ENCODE measurements around the gene TOB2. TPM values are rescaled to one million over a fixed set of nuclear protein-coding genes. Genes with fewer than 3 reads are reported as not detected.

The TOB2 gene
- total and polyA plus RNA-seq, 9 donors, result 23.1 to 45.5 (median 37.6) TPM

- H3K27me3 ChIP-seq (ENCODE audit: control insufficient read depth, insufficient read depth, low read length), result no peaks in the 10 kb centered on the region
- H3K4me1 ChIP-seq (ENCODE audit: control insufficient read depth, insufficient read depth, low read length), result peaks cover 36% of the 10 kb centered on the region
- H3K36me3 ChIP-seq (ENCODE audit: control insufficient read depth, insufficient read depth, low read length), result peaks cover 11% of the 10 kb centered on the region
- H3K4me3 ChIP-seq (ENCODE audit: low read length), result no peak overlapping the region
- no peak overlapping the region for H3K27ac ChIP-seq (ENCODE audit: low read length)
- DNase-seq, result no peak
- 29% methylated on average over 1 of the region's 5 CpGs for WGBS (ENCODE audit: insufficient coverage)
- H3K9me3 ChIP-seq (replicated peaks; ENCODE audit: control insufficient read depth, low read depth, low read length), result no peaks in the 10 kb centered on the region
These were observed 35.3 kb upstream of the TOB2 start for GRCh38 chr22:41481925-41482318.

- 81% methylated on average over 9 of the region's 15 CpGs for WGBS (ENCODE audit: insufficient coverage)
These were observed 34.7 kb upstream of the TOB2 start for GRCh38 chr22:41481131-41481830.

GRCh38 chr22:41480397-41480735, 33.8 kb upstream of the TOB2 start:
- Histone ChIP-seq H3K27ac (ENCODE audit: low read length) (peak overlapping the region; percentile 75), H3K27me3 (ENCODE audit: control insufficient read depth, insufficient read depth, low read length) (no peaks in the 10 kb centered on the region), H3K36me3 (ENCODE audit: control insufficient read depth, insufficient read depth, low read length) (peaks cover 11% of the 10 kb centered on the region), H3K4me3 (ENCODE audit: low read length) (no peak overlapping the region), H3K4me1 (ENCODE audit: control insufficient read depth, insufficient read depth, low read length) (peaks cover 36% of the 10 kb centered on the region), H3K9me3 (replicated peaks; ENCODE audit: control insufficient read depth, low read depth, low read length) (no peaks in the 10 kb centered on the region)
- WGBS (ENCODE audit: insufficient coverage), result no CpG with 5 or more reads among the region's 7 CpGs
- DNase-seq, result peak; percentile 62

More at GRCh38 chr22:41481131-41481830, 34.7 kb upstream of the TOB2 start:
- Histone ChIP-seq H3K4me1 (ENCODE audit: control insufficient read depth, insufficient read depth, low read length) (peaks cover 36% of the 10 kb centered on the region), H3K27ac (ENCODE audit: low read length) (peak overlapping the region; percentile 8), H3K9me3 (replicated peaks; ENCODE audit: control insufficient read depth, low read depth, low read length) (no peaks in the 10 kb centered on the region), H3K4me3 (ENCODE audit: low read length) (no peak overlapping the region), H3K27me3 (ENCODE audit: control insufficient read depth, insufficient read depth, low read length) (no peaks in the 10 kb centered on the region), H3K36me3 (ENCODE audit: control insufficient read depth, insufficient read depth, low read length) (peaks cover 11% of the 10 kb centered on the region)
- DNase-seq, result peak; percentile 33

- H3K4me1 ChIP-seq (ENCODE audit: control insufficient read depth, insufficient read depth, low read length), result peaks cover 36% of the 10 kb centered on the region
- no peaks in the 10 kb centered on the region for H3K27me3 ChIP-seq (ENCODE audit: control insufficient read depth, insufficient read depth, low read length)
- H3K27ac ChIP-seq (ENCODE audit: low read length), result peak overlapping the region; percentile 75
- peak; percentile 32 for DNase-seq
- peaks cover 11% of the 10 kb centered on the region for H3K36me3 ChIP-seq (ENCODE audit: control insufficient read depth, insufficient read depth, low read length)
- no peaks in the 10 kb centered on the region for H3K9me3 ChIP-seq (replicated peaks; ENCODE audit: control insufficient read depth, low read depth, low read length)
- WGBS (ENCODE audit: insufficient coverage), result 69% methylated on average over 4 of the region's 6 CpGs
- no peak overlapping the region for H3K4me3 ChIP-seq (ENCODE audit: low read length)
These were observed 33.2 kb upstream of the TOB2 start for GRCh38 chr22:41479671-41480396.

- no peaks in the 10 kb centered on the region for H3K27me3 ChIP-seq (ENCODE audit: control insufficient read depth, insufficient read depth, low read length)
- no peaks in the 10 kb centered on the region for H3K9me3 ChIP-seq (replicated peaks; ENCODE audit: control insufficient read depth, low read depth, low read length)
- no peak overlapping the region for H3K27ac ChIP-seq (ENCODE audit: low read length)
- no peak overlapping the region for H3K4me3 ChIP-seq (ENCODE audit: low read length)
- WGBS (ENCODE audit: insufficient coverage), result 72% methylated on average over 3 of the region's 7 CpGs
- DNase-seq, result no peak
- peaks cover 11% of the 10 kb centered on the region for H3K36me3 ChIP-seq (ENCODE audit: control insufficient read depth, insufficient read depth, low read length)
- peaks cover 36% of the 10 kb centered on the region for H3K4me1 ChIP-seq (ENCODE audit: control insufficient read depth, insufficient read depth, low read length)
These were observed 32.4 kb upstream of the TOB2 start for GRCh38 chr22:41478891-41479521.

- Histone ChIP-seq H3K9me3 (replicated peaks; ENCODE audit: control insufficient read depth, low read depth, low read length) (no peaks in the 10 kb centered on the region), H3K27ac (ENCODE audit: low read length) (no peak overlapping the region), H3K36me3 (ENCODE audit: control insufficient read depth, insufficient read depth, low read length) (peaks cover 14% of the 10 kb centered on the region), H3K4me1 (ENCODE audit: control insufficient read depth, insufficient read depth, low read length) (peaks cover 36% of the 10 kb centered on the region), H3K27me3 (ENCODE audit: control insufficient read depth, insufficient read depth, low read length) (no peaks in the 10 kb centered on the region), H3K4me3 (ENCODE audit: low read length) (no peak overlapping the region)
- DNase-seq, result no peak
- WGBS (ENCODE audit: insufficient coverage), result 88% methylated on average over 1 of the region's 2 CpGs
These were observed 31.9 kb upstream of the TOB2 start for GRCh38 chr22:41478473-41478872.

- no peak for DNase-seq
- Histone ChIP-seq H3K4me3 (ENCODE audit: low read length) (no peak overlapping the region), H3K9me3 (replicated peaks; ENCODE audit: control insufficient read depth, low read depth, low read length) (no peaks in the 10 kb centered on the region), H3K4me1 (ENCODE audit: control insufficient read depth, insufficient read depth, low read length) (peaks cover 13% of the 10 kb centered on the region), H3K27ac (ENCODE audit: low read length) (no peak overlapping the region), H3K36me3 (ENCODE audit: control insufficient read depth, insufficient read depth, low read length) (peaks cover 22% of the 10 kb centered on the region), H3K27me3 (ENCODE audit: control insufficient read depth, insufficient read depth, low read length) (no peaks in the 10 kb centered on the region)
- 95% methylated on average over 2 of the region's 6 CpGs for WGBS (ENCODE audit: insufficient coverage)
These were observed 28.4 kb upstream of the TOB2 start for GRCh38 chr22:41474872-41475451.

- DNase-seq, result no peak
- Histone ChIP-seq H3K36me3 (ENCODE audit: control insufficient read depth, insufficient read depth, low read length) (peaks cover 27% of the 10 kb centered on the region), H3K4me1 (ENCODE audit: control insufficient read depth, insufficient read depth, low read length) (peaks cover 15% of the 10 kb centered on the region), H3K4me3 (ENCODE audit: low read length) (no peak overlapping the region), H3K27ac (ENCODE audit: low read length) (no peak overlapping the region), H3K9me3 (replicated peaks; ENCODE audit: control insufficient read depth, low read depth, low read length) (no peaks in the 10 kb centered on the region), H3K27me3 (ENCODE audit: control insufficient read depth, insufficient read depth, low read length) (no peaks in the 10 kb centered on the region)
- no CpG with 5 or more reads among the region's 2 CpGs for WGBS (ENCODE audit: insufficient coverage)
These were observed 25.0 kb upstream of the TOB2 start for GRCh38 chr22:41471568-41471967.

GRCh38 chr22:41470886-41471285, 24.3 kb upstream of the TOB2 start:
- Histone ChIP-seq H3K27me3 (ENCODE audit: control insufficient read depth, insufficient read depth, low read length) (no peaks in the 10 kb centered on the region), H3K4me3 (ENCODE audit: low read length) (no peak overlapping the region), H3K36me3 (ENCODE audit: control insufficient read depth, insufficient read depth, low read length) (peaks cover 34% of the 10 kb centered on the region), H3K4me1 (ENCODE audit: control insufficient read depth, insufficient read depth, low read length) (peaks cover 15% of the 10 kb centered on the region), H3K27ac (ENCODE audit: low read length) (no peak overlapping the region), H3K9me3 (replicated peaks; ENCODE audit: control insufficient read depth, low read depth, low read length) (no peaks in the 10 kb centered on the region)
- 89% methylated on average over 1 of the region's 2 CpGs for WGBS (ENCODE audit: insufficient coverage)
- no peak for DNase-seq

Measured in muscle of leg (tissue), 11 donors.